Hepatocyte (in vitro differentiated cells): ENCODE measurements around the gene LPCAT3.

Experiments
- EZH2 ChIP-seq: fragments of 200-600 bp; sonication (generic); IDR thresholded peaks from 2 replicates; pipeline ENCODE4 v1.6.1; 2016; ENCODE audit warnings: antibody characterized with exemption, mild to moderate bottlenecking, borderline replicate concordance
- EZH2phosphoT487 ChIP-seq: fragments of 200-600 bp; sonication (generic); IDR thresholded peaks from one replicate; pipeline ENCODE4 v1.6.1; 2018; ENCODE audit warnings: antibody characterized with exemption, mild to moderate bottlenecking, low read depth, moderate library complexity; ENCODE audit not compliant: unreplicated experiment, severe bottlenecking
- TF ChIP-seq, protein P1 (sequence below): fragments of 200-600 bp; sonication (generic); IDR thresholded peaks from 2 replicates; pipeline ENCODE4 v1.5.1; 2016; ENCODE audit warnings: antibody characterized with exemption, mild to moderate bottlenecking; ENCODE audit not compliant: poor library complexity

- TF ChIP-seq, protein P1, sequence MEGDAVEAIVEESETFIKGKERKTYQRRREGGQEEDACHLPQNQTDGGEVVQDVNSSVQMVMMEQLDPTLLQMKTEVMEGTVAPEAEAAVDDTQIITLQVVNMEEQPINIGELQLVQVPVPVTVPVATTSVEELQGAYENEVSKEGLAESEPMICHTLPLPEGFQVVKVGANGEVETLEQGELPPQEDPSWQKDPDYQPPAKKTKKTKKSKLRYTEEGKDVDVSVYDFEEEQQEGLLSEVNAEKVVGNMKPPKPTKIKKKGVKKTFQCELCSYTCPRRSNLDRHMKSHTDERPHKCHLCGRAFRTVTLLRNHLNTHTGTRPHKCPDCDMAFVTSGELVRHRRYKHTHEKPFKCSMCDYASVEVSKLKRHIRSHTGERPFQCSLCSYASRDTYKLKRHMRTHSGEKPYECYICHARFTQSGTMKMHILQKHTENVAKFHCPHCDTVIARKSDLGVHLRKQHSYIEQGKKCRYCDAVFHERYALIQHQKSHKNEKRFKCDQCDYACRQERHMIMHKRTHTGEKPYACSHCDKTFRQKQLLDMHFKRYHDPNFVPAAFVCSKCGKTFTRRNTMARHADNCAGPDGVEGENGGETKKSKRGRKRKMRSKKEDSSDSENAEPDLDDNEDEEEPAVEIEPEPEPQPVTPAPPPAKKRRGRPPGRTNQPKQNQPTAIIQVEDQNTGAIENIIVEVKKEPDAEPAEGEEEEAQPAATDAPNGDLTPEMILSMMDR = no peak
- no peak for TF ChIP-seq EZH2
- TF ChIP-seq EZH2phosphoT487 = no peak
Measured at GRCh38 chr12:6974180-6974579, 44.1 kb downstream of the LPCAT3 start.
